SK-N-SH (cell line): Measurements from ENCODE around the gene KLHL17. TPM values are rescaled to one million over a fixed set of nuclear protein-coding genes. Genes with fewer than 3 reads are reported as not detected.

Experiments
- CTCF ChIA-PET: fragments of 300-600, 350-600 bp; formaldehyde crosslinking; extraction: SDS; loops from one replicate; lab custom pipeline; 2021; lab: Yijun Ruan, JAX
- POLR2A ChIA-PET: fragments of 350-600 bp; sonication (Branson Sonifier 250); formaldehyde crosslinking; extraction: SDS; loops from one replicate; lab custom pipeline; 2020; ENCODE audit warnings: antibody characterized with exemption, inconsistent platforms; lab: Yijun Ruan, JAX
- DNase-seq: peaks from one replicate; pipeline ENCODE4 v3.0.0; 2012
- H2AFZ ChIP-seq: fragments of 200-600 bp; sonication (generic); 2 replicates; pipeline ENCODE4 v1.8.1; 2016; ENCODE audit warnings: antibody characterized with exemption, mild to moderate bottlenecking, low read depth
- H3F3A ChIP-seq: fragments of 200-600 bp; sonication (generic); replicated peaks from 2 replicates; pipeline ENCODE3; 2016; ENCODE audit warnings: antibody characterized with exemption, mild to moderate bottlenecking; ENCODE audit not compliant: insufficient read depth
- H3K27ac ChIP-seq, 2 experiments: fragments of 200-500 bp in 1 of 2; fragments of 200-600 bp in 1 of 2; sonication (Bioruptor generic) in 1 of 2; sonication (generic), shearing (Covaris generic) in 1 of 2; 2 replicates each; pipeline versions ENCODE4 v1.5.1 to v1.6.1; 2014 to 2016; ENCODE audit warnings: low read depth in 2 of 2, inconsistent platforms in 1 of 2, low read length in 1 of 2, mild to moderate bottlenecking in 1 of 2, mixed read lengths in 1 of 2
- H3K27me3 ChIP-seq: fragments of 200-600 bp; sonication (generic), shearing (Covaris generic); 2 replicates; pipeline ENCODE4 v1.6.1; 2016; ENCODE audit warnings: mixed run types; ENCODE audit not compliant: insufficient read depth
- H3K36me3 ChIP-seq, 2 experiments: fragments of 200-500 bp in 1 of 2; fragments of 200-600 bp in 1 of 2; sonication (Bioruptor generic) in 1 of 2; sonication (generic) in 1 of 2; replicated peaks in 1 of 2; 2 replicates each; pipeline versions ENCODE3 to v1.5.1; 2014 to 2016; ENCODE audit warnings: low read length in 1 of 2, mild to moderate bottlenecking in 1 of 2; ENCODE audit not compliant: insufficient read depth in 2 of 2, control insufficient read depth in 1 of 2
- H3K4me1 ChIP-seq, 2 experiments: fragments of 200-500 bp in 1 of 2; fragments of 200-600 bp in 1 of 2; sonication (Bioruptor generic) in 1 of 2; sonication (generic), shearing (Covaris generic) in 1 of 2; 2 replicates each; pipeline versions ENCODE4 v1.5.1 to v1.6.1; 2014 to 2016; ENCODE audit warnings: low read depth in 1 of 2, low read length in 1 of 2, mixed run types in 1 of 2; ENCODE audit not compliant: insufficient read depth in 2 of 2, control insufficient read depth in 1 of 2
- H3K4me2 ChIP-seq: fragments of 200-600 bp; sonication (generic), shearing (Covaris generic); 2 replicates; pipeline ENCODE4 v1.6.1; 2017; ENCODE audit warnings: mixed run types
- H3K4me3 ChIP-seq, 2 experiments: fragments of 200-500 bp in 1 of 2; fragments of 200-600 bp in 1 of 2; sonication (Bioruptor generic) in 1 of 2; sonication (generic), shearing (Covaris generic) in 1 of 2; 2 replicates each; pipeline versions ENCODE4 v1.5.1 to v1.8.1; 2014 to 2016; ENCODE audit warnings: low read depth in 2 of 2, inconsistent platforms in 1 of 2, low read length in 1 of 2, mild to moderate bottlenecking in 1 of 2, mixed read lengths in 1 of 2, moderate library complexity in 1 of 2
- H3K79me2 ChIP-seq: fragments of 200-600 bp; sonication (generic); 2 replicates; pipeline ENCODE4 v1.8.1; 2017; ENCODE audit warnings: mild to moderate bottlenecking; ENCODE audit not compliant: insufficient read depth
- H3K9ac ChIP-seq: fragments of 200-600 bp; sonication (generic); 2 replicates; pipeline ENCODE4 v1.6.1; 2017; ENCODE audit warnings: mixed run types
- H3K9me2 ChIP-seq: fragments of 200-600 bp; sonication (generic); 2 replicates; pipeline ENCODE4 v1.6.1; 2017; ENCODE audit warnings: mixed run types
- H3K9me3 ChIP-seq: fragments of 200-600 bp; sonication (generic); 2 replicates; pipeline ENCODE4 v1.6.1; 2017; ENCODE audit warnings: mixed run types, mild to moderate bottlenecking, moderate library complexity
- H4K20me1 ChIP-seq: fragments of 200-600 bp; sonication (generic); 2 replicates; pipeline ENCODE4 v1.6.1; 2017; ENCODE audit warnings: mild to moderate bottlenecking, mixed run types; ENCODE audit not compliant: insufficient read depth
- CTCF ChIP-seq: fragments of 200-600 bp; sonication (generic); IDR thresholded peaks from 2 replicates; pipeline ENCODE4 v1.6.1; 2017; ENCODE audit warnings: antibody characterized with exemption, mild to moderate bottlenecking, moderate library complexity
- ELF1 ChIP-seq: IDR thresholded peaks from 2 replicates; pipeline ENCODE4 v1.4.0; 2012
- EP300 ChIP-seq, 2 experiments: IDR thresholded peaks; 2 replicates each; pipeline versions ENCODE4 v1.4.0 to v1.6.1; 2012; ENCODE audit warnings: borderline replicate concordance in 1 of 2, low read depth in 1 of 2, low read length in 1 of 2
- EZH2phosphoT487 ChIP-seq: fragments of 200-600 bp; sonication (generic); IDR thresholded peaks from 2 replicates; pipeline ENCODE4 v1.6.1; 2017; ENCODE audit warnings: low read depth, mixed run types, mild to moderate bottlenecking, antibody characterized with exemption, moderate library complexity, borderline replicate concordance
- FOSL2 ChIP-seq: IDR thresholded peaks from 2 replicates; pipeline ENCODE4 v1.4.0; 2012; ENCODE audit warnings: low read depth, mild to moderate bottlenecking, moderate library complexity, borderline replicate concordance
- FOXJ3 ChIP-seq: sonication (generic); formaldehyde crosslinking; IDR thresholded peaks from 2 replicates; pipeline ENCODE4 v1.5.1; 2020; ENCODE audit warnings: mild to moderate bottlenecking, missing genetic modification reagents
- GATA2 ChIP-seq: sonication (generic); formaldehyde crosslinking; IDR thresholded peaks from 2 replicates; pipeline ENCODE4 v1.5.0; 2020; ENCODE audit warnings: mild to moderate bottlenecking, missing genetic modification reagents
- JUND ChIP-seq: IDR thresholded peaks from 2 replicates; pipeline ENCODE4 v1.4.0; 2012
- NRF1 ChIP-seq: IDR thresholded peaks from 2 replicates; pipeline ENCODE4 v1.6.1; 2012; ENCODE audit warnings: low read depth, mild to moderate bottlenecking, low read length
- PBX3 ChIP-seq: IDR thresholded peaks from 2 replicates; pipeline ENCODE4; 2012
- POLR2AphosphoS5 ChIP-seq: IDR thresholded peaks from 2 replicates; pipeline ENCODE4 v1.6.1; 2012; ENCODE audit warnings: low read depth, low read length
- RCOR1 ChIP-seq: fragments of 150-350 bp; IDR thresholded peaks from 2 replicates; pipeline ENCODE4 v1.6.1; 2017; ENCODE audit warnings: antibody characterized with exemption, low read length
- REST ChIP-seq: IDR thresholded peaks from 2 replicates; pipeline ENCODE4 v1.6.1; 2012; ENCODE audit warnings: mild to moderate bottlenecking, low read depth, low read length, moderate library complexity
- RFX5 ChIP-seq: IDR thresholded peaks from 2 replicates; pipeline ENCODE4 v1.6.1; 2012; ENCODE audit warnings: mild to moderate bottlenecking, improper control_type of control experiment, low read length
- RXRA ChIP-seq: IDR thresholded peaks from 2 replicates; pipeline ENCODE4 v1.4.0; 2012; ENCODE audit warnings: low read depth, mild to moderate bottlenecking, borderline replicate concordance
- TCF12 ChIP-seq: IDR thresholded peaks from 2 replicates; pipeline ENCODE4 v1.4.0; 2012
- TEAD4 ChIP-seq: IDR thresholded peaks from 2 replicates; pipeline ENCODE4 v1.4.0; 2012; ENCODE audit warnings: mild to moderate bottlenecking, borderline replicate concordance; ENCODE audit not compliant: insufficient read depth
- USF1 ChIP-seq: IDR thresholded peaks from 2 replicates; pipeline ENCODE4 v1.4.0; 2012; ENCODE audit warnings: low read depth, borderline replicate concordance
- USF2 ChIP-seq: fragments of 150-350 bp; IDR thresholded peaks from 2 replicates; pipeline ENCODE4 v1.6.1; 2017; ENCODE audit warnings: antibody characterized with exemption, low read length, low read depth, borderline replicate concordance
- YY1 ChIP-seq: IDR thresholded peaks from 2 replicates; pipeline ENCODE4 v1.4.0; 2012; ENCODE audit warnings: low read depth, mild to moderate bottlenecking
- ZBTB33 ChIP-seq: IDR thresholded peaks from 2 replicates; pipeline ENCODE4 v1.4.0; 2012; ENCODE audit warnings: low read depth, borderline replicate concordance
- WGBS: methylation state at CpG from one replicate; pipeline ENCODE4 v1.1.6; 2017; ENCODE audit warnings: low lambda C conversion rate; 5-methylcytosine and 5-hydroxymethylcytosine counted together
- polyA plus RNA-seq, 3 experiments: library from polyadenylated mRNA; depleted of rRNA; stranded (reverse); fragments of >200 nt; gene quantifications; 2 replicates each; pipeline ENCODE4 v1.2.3, GENCODE V29; 2012

The KLHL17 gene
- polyA plus RNA-seq, 1 of the 3 experiments (the other 2 are of a cell fraction): 27.3 TPM

- no peaks in the 10 kb centered on the region for H3K27me3 ChIP-seq
- no peaks in the 10 kb centered on the region for H3K9me2 ChIP-seq
- peak within 1 kb of the TSS; percentile 76 for H3K9ac ChIP-seq
- TF ChIP-seq POLR2AphosphoS5: peak; percentile 81
- TF ChIP-seq GATA2 (CRISPR knock-in tag): no peak
- TF ChIP-seq RFX5: no peak
- TF ChIP-seq JUND: no peak
- TF ChIP-seq PBX3: no peak
- TF ChIP-seq FOXJ3 (CRISPR knock-in tag): no peak
- TF ChIP-seq TEAD4: no peak
- TF ChIP-seq NRF1: peak; percentile 20; the same call in 1 of the 2 replicates
- peak; percentile 87 for TF ChIP-seq YY1
- TF ChIP-seq USF1: no peak
- TF ChIP-seq TCF12: no peak
- TF ChIP-seq ZBTB33: no peak
- TF ChIP-seq EZH2phosphoT487: no peak
- no peak for TF ChIP-seq RXRA
- no peak for TF ChIP-seq EP300 (IDR thresholded peaks at IDR 0.05; ENCODE audit: borderline replicate concordance in 1 of 2, low read depth in 1 of 2, low read length in 1 of 2)
- 0 out of 2 replicates have a peak, but pooled peaks have one; percentile 15 for TF ChIP-seq REST
- TF ChIP-seq ELF1: no peak
- TF ChIP-seq USF2: no peak
- TF ChIP-seq CTCF: no peak
- no peak for TF ChIP-seq RCOR1
- no peak for TF ChIP-seq FOSL2
Observed at GRCh38 chr1:958823-959730, 1.3 kb upstream of the KLHL17 start, which contains the start of gene NOC2L. Gene NOC2L (minus strand): TSS chr1:959256. CDS start chr1:959240, 16 bp downstream.

More at GRCh38 chr1:958823-959730, 1.3 kb upstream of the KLHL17 start, which contains the start of gene NOC2L:
- Histone ChIP-seq H4K20me1 (no peaks in the 10 kb centered on the region), H3K9me3 (no peaks in the 10 kb centered on the region), H3K79me2 (peaks cover 21% of the 10 kb centered on the region), H3K36me3 (peaks cover 0 to 42% of the 10 kb centered on the region in 2 experiments), H3F3A (no peaks in the 10 kb centered on the region), H2AFZ (peak within 1 kb of the TSS; percentile 74; the same call in 1 of the 2 replicates), H3K27ac (peak within 1 kb of the TSS in 1 of 2 experiments; percentile 47; a peak in 1 of 4 replicates), H3K4me1 (peaks cover 4 to 17% of the 10 kb centered on the region in 2 experiments; a peak in 2 of 4 replicates), H3K4me2 (peak within 1 kb of the TSS; percentile 85), H3K4me3 (peak within 1 kb of the TSS; percentile 74 to 91)
- 22% methylated on average over 24 of the region's 101 CpGs for WGBS
- POLR2A ChIA-PET: interaction anchor here (0.8 to 1.3 kb wide), 2 partner anchors 12 to 13 kb away, joined by 3 to 4 read pairs; no protein-coding TSS in a partner anchor
- DNase-seq: peak; percentile 95
- CTCF ChIA-PET: interaction anchor here (0.8 to 2.1 kb wide), 7 partner anchors 12 to 90 kb away, joined by 3 to 14 read pairs (median 4); no protein-coding TSS in a partner anchor
